ENCODE data around the gene C4BPA.

C4BPA gene

DNA sequence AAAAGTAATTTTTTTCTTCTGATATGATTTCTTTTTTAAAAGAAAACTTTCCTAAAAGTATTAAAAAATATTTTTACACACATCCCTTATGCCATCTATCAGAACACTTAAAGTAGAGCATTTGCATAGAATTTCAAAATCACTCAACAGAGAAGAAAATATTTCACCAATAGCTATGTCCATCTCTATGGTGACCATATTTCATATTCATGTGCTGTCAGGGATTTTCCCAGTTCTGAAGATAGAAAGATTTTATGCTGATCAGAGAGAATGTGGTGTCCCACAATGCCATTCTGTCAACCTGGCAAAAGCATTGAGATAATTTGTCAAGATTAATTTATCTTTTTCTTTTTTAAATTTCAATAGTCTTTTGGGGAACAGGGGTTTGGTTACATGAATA, 87.0 kb downstream of the C4BPA start:
- ATAC-seq = no peak
- no peak for TF ChIP-seq CSRNP3 (CRISPR knock-in tag; IDR thresholded peaks at IDR 0.05)
- TF ChIP-seq ZNF8 (CRISPR knock-in tag; IDR thresholded peaks at IDR 0.05) = no peak
- no peak for TF ChIP-seq ZFP3 (CRISPR knock-in tag; IDR thresholded peaks at IDR 0.05)
- TF ChIP-seq TOX (CRISPR knock-in tag; IDR thresholded peaks at IDR 0.05; ENCODE audit: borderline replicate concordance) = no peak
- no peak for TF ChIP-seq TSHZ2 (CRISPR knock-in tag; IDR thresholded peaks at IDR 0.05)
- TF ChIP-seq ESRRG (CRISPR knock-in tag; IDR thresholded peaks at IDR 0.05) = no peak
- no peak for TF ChIP-seq GLIS3 (CRISPR knock-in tag; IDR thresholded peaks at IDR 0.05)
- no peak for TF ChIP-seq TCF4 (CRISPR knock-in tag; IDR thresholded peaks at IDR 0.05; ENCODE audit: borderline replicate concordance)
- no peak for TF ChIP-seq OSR1 (CRISPR knock-in tag; IDR thresholded peaks at IDR 0.05)
- no peak for TF ChIP-seq PPARA (CRISPR knock-in tag; IDR thresholded peaks at IDR 0.05; ENCODE audit: borderline replicate concordance)
- TF ChIP-seq ZC3H10 (CRISPR knock-in tag; IDR thresholded peaks at IDR 0.05) = no peak

GRCh38 chr1:207191776-207192175, 87.7 kb downstream of the C4BPA start:
- ATAC-seq = no peak
- TF ChIP-seq ZFP30 (CRISPR knock-in tag; IDR thresholded peaks at IDR 0.05) (no peak), ISL1 (CRISPR knock-in tag; IDR thresholded peaks at IDR 0.05) (no peak), POU6F1 (CRISPR knock-in tag; IDR thresholded peaks at IDR 0.05; ENCODE audit: borderline replicate concordance, low read depth) (no peak), OSR1 (CRISPR knock-in tag; IDR thresholded peaks at IDR 0.05) (no peak), ZC3H10 (CRISPR knock-in tag; IDR thresholded peaks at IDR 0.05) (no peak), CSRNP3 (CRISPR knock-in tag; IDR thresholded peaks at IDR 0.05) (no peak), SNAI2 (CRISPR knock-in tag; IDR thresholded peaks at IDR 0.05) (no peak), CSDC2 (CRISPR knock-in tag; IDR thresholded peaks at IDR 0.05) (no peak), TOX (CRISPR knock-in tag; IDR thresholded peaks at IDR 0.05; ENCODE audit: borderline replicate concordance) (no peak), RARB (CRISPR knock-in tag; IDR thresholded peaks at IDR 0.05) (no peak), ZNF565 (CRISPR knock-in tag; conservative IDR thresholded peaks at IDR 0.05; ENCODE audit: low read depth) (no peak), PPARA (CRISPR knock-in tag; IDR thresholded peaks at IDR 0.05; ENCODE audit: borderline replicate concordance) (no peak), ARNTL (CRISPR knock-in tag; IDR thresholded peaks at IDR 0.05; ENCODE audit: borderline replicate concordance, low read depth) (no peak), GLIS3 (CRISPR knock-in tag; IDR thresholded peaks at IDR 0.05) (no peak)
- TF ChIP-seq, protein P1, sequence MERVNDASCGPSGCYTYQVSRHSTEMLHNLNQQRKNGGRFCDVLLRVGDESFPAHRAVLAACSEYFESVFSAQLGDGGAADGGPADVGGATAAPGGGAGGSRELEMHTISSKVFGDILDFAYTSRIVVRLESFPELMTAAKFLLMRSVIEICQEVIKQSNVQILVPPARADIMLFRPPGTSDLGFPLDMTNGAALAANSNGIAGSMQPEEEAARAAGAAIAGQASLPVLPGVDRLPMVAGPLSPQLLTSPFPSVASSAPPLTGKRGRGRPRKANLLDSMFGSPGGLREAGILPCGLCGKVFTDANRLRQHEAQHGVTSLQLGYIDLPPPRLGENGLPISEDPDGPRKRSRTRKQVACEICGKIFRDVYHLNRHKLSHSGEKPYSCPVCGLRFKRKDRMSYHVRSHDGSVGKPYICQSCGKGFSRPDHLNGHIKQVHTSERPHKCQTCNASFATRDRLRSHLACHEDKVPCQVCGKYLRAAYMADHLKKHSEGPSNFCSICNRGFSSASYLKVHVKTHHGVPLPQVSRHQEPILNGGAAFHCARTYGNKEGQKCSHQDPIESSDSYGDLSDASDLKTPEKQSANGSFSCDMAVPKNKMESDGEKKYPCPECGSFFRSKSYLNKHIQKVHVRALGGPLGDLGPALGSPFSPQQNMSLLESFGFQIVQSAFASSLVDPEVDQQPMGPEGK (CRISPR knock-in tag; IDR thresholded peaks at IDR 0.05; ENCODE audit: borderline replicate concordance) = no peak

- ATAC-seq = no peak
- TF ChIP-seq ZC3H10 (CRISPR knock-in tag; IDR thresholded peaks at IDR 0.05) = no peak
- TF ChIP-seq, protein P1 (CRISPR knock-in tag; IDR thresholded peaks at IDR 0.05; ENCODE audit: borderline replicate concordance) = no peak
- TF ChIP-seq CSRNP3 (CRISPR knock-in tag; IDR thresholded peaks at IDR 0.05) = no peak
- no peak for TF ChIP-seq BACH2 (CRISPR knock-in tag; IDR thresholded peaks at IDR 0.05; ENCODE audit: borderline replicate concordance)
- TF ChIP-seq ZNF70 (CRISPR knock-in tag; IDR thresholded peaks at IDR 0.05) = no peak
- TF ChIP-seq TSHZ2 (CRISPR knock-in tag; IDR thresholded peaks at IDR 0.05) = no peak
- no peak for TF ChIP-seq RARB (CRISPR knock-in tag; IDR thresholded peaks at IDR 0.05)
- TF ChIP-seq SNAI2 (CRISPR knock-in tag; IDR thresholded peaks at IDR 0.05) = no peak
- TF ChIP-seq ZNF8 (CRISPR knock-in tag; IDR thresholded peaks at IDR 0.05) = no peak
Observed at GRCh38 chr1:207194197-207194596, 90.2 kb downstream of the C4BPA start.
